Adrenal gland (tissue), 5 donors: Measurements from ENCODE around the gene TENT5D.

Experiments used
- POLR2A ChIP-seq, 2 donors: fragments of 450-650 bp; IDR thresholded peaks; one replicate each; pipeline ENCODE4 v1.6.1; 2017; ENCODE audit warnings: antibody characterized with exemption in 2 of 2, mild to moderate bottlenecking in 2 of 2, moderate library complexity in 1 of 2
- TF ChIP-seq, protein P1 (sequence below), 6 experiments: fragments of 450-650 bp in 4 of 6; fragments of 200-600 bp in 2 of 6; sonication (generic) in 1 of 6; IDR thresholded peaks; 1 replicate in 5 of 6; 2 replicates in 1 of 6; pipeline versions ENCODE4 v1.5.1 to v1.8.0; 2016 to 2021; ENCODE audit warnings: antibody characterized with exemption in 6 of 6, mild to moderate bottlenecking in 2 of 6, moderate library complexity in 1 of 6
- donor health status: DM: no; HTN: no; CAD: no.

DNA sequence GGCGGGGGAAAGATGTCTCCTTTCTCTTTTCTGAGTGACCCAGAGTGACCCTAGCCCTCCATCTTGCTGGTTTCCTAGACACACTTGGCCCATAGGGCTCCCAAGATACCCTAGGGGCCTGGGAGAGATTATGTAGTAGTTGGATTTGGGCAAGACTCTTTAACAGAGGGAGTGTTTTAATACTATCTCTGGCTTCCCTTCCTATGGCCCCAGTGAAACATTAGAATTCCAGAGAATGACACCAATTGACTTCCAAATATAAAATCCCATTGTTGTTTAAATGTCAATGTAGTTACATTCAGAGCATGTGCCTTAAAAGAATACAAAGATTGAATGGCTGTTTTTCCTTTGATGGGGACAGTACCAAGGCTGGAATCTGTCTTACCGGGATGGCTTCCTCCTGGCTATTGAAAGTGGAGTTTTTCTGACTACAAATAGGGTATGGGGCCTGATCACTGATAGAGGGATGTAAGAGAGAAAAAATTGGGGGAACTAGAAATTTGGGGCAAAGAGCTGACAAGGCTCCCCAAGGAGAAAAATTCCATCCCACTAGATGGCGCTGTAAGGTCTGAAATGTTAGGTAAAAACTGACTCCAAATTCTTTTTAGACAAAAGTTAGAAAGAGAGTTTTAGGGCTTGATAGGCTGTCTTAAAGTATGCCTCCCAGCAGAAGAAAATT, 10.7 kb downstream of the TENT5D start:
- no peak for TF ChIP-seq POLR2A (IDR thresholded peaks at IDR 0.05)
- TF ChIP-seq, protein P1, sequence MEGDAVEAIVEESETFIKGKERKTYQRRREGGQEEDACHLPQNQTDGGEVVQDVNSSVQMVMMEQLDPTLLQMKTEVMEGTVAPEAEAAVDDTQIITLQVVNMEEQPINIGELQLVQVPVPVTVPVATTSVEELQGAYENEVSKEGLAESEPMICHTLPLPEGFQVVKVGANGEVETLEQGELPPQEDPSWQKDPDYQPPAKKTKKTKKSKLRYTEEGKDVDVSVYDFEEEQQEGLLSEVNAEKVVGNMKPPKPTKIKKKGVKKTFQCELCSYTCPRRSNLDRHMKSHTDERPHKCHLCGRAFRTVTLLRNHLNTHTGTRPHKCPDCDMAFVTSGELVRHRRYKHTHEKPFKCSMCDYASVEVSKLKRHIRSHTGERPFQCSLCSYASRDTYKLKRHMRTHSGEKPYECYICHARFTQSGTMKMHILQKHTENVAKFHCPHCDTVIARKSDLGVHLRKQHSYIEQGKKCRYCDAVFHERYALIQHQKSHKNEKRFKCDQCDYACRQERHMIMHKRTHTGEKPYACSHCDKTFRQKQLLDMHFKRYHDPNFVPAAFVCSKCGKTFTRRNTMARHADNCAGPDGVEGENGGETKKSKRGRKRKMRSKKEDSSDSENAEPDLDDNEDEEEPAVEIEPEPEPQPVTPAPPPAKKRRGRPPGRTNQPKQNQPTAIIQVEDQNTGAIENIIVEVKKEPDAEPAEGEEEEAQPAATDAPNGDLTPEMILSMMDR (IDR thresholded peaks at IDR 0.05) = no peak
